ENCODE measurements around the gene SLC25A18.

DNA sequence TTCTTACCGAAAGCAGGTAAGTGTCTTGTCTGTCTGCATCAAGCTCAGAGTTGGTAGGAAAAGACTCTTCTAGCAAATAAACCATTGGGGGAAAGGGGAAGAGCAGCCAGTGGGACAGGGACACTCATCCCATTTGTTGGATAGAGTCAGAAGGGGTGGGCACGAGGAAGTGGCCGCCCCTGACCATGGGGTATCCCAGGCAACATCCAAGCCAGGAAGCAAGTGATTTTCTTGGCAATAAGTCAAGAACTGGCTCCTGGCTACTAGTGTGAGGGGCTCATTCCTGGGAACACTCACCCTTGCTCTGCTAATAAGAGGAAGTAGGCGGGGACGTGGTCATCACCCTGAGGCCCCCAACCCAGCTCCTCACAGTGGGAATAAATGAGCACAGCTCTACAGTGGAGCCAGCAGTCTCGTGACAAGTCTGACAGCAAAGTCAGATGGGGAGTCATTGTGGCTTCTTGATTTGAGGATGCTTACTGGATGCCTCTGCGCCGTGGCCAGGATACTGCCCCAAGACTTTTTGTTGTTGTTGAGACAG, 6.7 kb downstream of the SLC25A18 start:
- TF ChIP-seq MXI1 (IDR thresholded peaks at IDR 0.05; ENCODE audit: borderline replicate concordance, low read depth, low read length) (no peak), POLR2A (IDR thresholded peaks at IDR 0.05; ENCODE audit: low read depth, low read length) (no peak), USF2 (IDR thresholded peaks at IDR 0.05; ENCODE audit: low read depth, low read length) (no peak), CTCF (conservative IDR thresholded peaks at IDR 0.05; ENCODE audit: low read depth, low read length) (no peak)

All from IMR-90 (cell line).